ENCODE measurements around the gene POLE.

GRCh38 chr12:132665794-132666193 is 21.3 kb downstream of the POLE start:
- no peak for TF ChIP-seq CTCF (IDR thresholded peaks at IDR 0.05; ENCODE audit: borderline replicate concordance, extremely low read depth, low read length, poor library complexity, severe bottlenecking)
- no peak for TF ChIP-seq EZH2 (IDR thresholded peaks at IDR 0.05; ENCODE audit: borderline replicate concordance, low read depth, low read length, severe bottlenecking)

All from DND-41 (cell line).